Breast epithelium (tissue), 3 donors: Measurements from ENCODE around the gene SCN1A.

Source experiments
- CTCF ChIP-seq, 3 donors: fragments of 450-650 bp; IDR thresholded peaks; one replicate each; pipeline ENCODE4 v1.5.1; 2016 to 2017; ENCODE audit warnings: antibody characterized with exemption in 3 of 3, mild to moderate bottlenecking in 3 of 3, moderate library complexity in 3 of 3
- POLR2AphosphoS5 ChIP-seq, 3 donors: sonication (generic); formaldehyde crosslinking; IDR thresholded peaks; one replicate each; pipeline ENCODE4 v1.6.1; 2017; ENCODE audit warnings: antibody characterized with exemption in 3 of 3

GRCh38 chr2:166094325-166094724, 33.5 kb downstream of the SCN1A start:
- TF ChIP-seq CTCF (IDR thresholded peaks at IDR 0.05) = no peak
- no peak for TF ChIP-seq POLR2AphosphoS5 (IDR thresholded peaks at IDR 0.05)
